ENCODE results near the gene IL1RN. TPM values are rescaled to one million over a fixed set of nuclear protein-coding genes. Genes with fewer than 3 reads are reported as not detected.

IL1RN gene
- total and polyA plus RNA-seq, 2 of the 13 experiments (the other 11 are each of a cell fraction or from before 2014, with no cell fraction given), result 21.2 to 101 TPM

DNA sequence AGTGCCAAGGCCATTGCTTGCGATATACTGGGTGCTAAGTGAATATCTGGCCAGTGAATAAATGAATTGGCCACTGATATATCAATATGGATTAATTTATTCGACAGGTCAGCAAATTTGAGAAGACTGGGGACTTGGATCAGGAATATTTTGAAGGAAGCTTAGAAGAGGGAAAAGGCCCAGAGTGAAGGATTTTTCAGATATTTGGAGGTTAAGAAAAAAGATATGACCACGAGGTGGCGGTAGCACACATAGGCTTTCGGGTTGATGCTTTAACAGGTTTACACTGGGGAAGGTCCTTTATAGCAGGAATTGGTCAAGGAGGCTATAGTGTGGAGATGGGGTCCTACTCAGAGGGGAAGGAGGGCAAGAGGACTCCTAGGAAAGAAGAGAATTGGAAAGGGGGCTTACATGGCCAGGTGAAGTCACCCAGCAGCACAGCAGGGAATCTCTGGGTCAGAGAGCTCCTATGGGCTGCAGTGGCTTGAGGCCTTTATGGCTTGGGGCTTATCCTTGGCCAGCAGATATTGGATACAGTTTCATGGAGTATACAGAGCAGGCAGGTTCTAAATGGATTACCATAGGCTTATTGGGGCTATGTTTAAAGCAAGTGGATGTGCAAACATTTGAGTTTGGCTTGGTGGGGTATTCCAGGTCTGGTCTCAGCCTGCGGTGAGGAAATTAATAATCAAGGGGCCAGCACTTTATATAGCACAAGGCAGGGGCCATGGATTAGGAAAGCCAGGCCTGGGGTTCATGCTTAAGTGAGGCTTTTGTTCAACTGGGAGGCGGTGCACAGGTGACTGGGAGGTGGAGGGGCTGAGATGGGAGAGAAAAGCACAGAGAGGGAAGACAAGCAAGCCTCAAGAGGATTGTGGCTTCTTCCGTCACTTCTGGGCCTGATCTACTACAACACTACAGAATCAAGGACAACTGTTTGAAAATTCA is 9.7 kb downstream of the IL1RN start (continued):
- 0 out of 2 replicates have a peak, but pooled peaks have one; percentile 29 for TF ChIP-seq ZNF614 (CRISPR knock-in tag; IDR thresholded peaks at IDR 0.05; ENCODE audit: borderline replicate concordance)
- no peak for TF ChIP-seq ZNF746 (CRISPR knock-in tag; IDR thresholded peaks at IDR 0.05)
- TF ChIP-seq ZNF790 (CRISPR knock-in tag; IDR thresholded peaks at IDR 0.05; ENCODE audit: borderline replicate concordance), result no peak
- 0 out of 2 replicates have a peak, but pooled peaks have one; percentile 33 for TF ChIP-seq ERF (CRISPR knock-in tag; IDR thresholded peaks at IDR 0.05)
- peak; percentile 31; the same call in 1 of the 2 replicates for TF ChIP-seq THAP11 (CRISPR knock-in tag; IDR thresholded peaks at IDR 0.05)
- TF ChIP-seq RAD21 (CRISPR knock-in tag; IDR thresholded peaks at IDR 0.05), result peak; percentile 77
- TF ChIP-seq, protein P1, sequence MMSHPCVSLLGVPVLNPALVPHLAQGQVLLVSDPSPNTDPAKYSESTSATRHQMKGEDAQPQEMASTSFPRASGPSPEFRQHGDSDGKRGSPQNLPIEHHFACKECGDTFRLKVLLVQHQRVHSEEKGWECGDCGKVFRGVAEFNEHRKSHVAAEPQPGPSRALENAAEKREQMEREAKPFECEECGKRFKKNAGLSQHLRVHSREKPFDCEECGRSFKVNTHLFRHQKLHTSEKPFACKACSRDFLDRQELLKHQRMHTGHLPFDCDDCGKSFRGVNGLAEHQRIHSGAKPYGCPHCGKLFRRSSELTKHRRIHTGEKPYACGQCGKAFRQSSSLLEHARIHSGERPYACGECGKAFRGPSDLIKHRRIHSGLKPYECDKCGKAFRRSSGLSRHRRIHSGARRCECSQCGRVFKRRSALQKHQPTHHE (CRISPR knock-in tag; IDR thresholded peaks at IDR 0.05; ENCODE audit: borderline replicate concordance), result no peak
- no peak for TF ChIP-seq NR3C1 (CRISPR knock-in tag; IDR thresholded peaks at IDR 0.05)
- TF ChIP-seq, protein P2, sequence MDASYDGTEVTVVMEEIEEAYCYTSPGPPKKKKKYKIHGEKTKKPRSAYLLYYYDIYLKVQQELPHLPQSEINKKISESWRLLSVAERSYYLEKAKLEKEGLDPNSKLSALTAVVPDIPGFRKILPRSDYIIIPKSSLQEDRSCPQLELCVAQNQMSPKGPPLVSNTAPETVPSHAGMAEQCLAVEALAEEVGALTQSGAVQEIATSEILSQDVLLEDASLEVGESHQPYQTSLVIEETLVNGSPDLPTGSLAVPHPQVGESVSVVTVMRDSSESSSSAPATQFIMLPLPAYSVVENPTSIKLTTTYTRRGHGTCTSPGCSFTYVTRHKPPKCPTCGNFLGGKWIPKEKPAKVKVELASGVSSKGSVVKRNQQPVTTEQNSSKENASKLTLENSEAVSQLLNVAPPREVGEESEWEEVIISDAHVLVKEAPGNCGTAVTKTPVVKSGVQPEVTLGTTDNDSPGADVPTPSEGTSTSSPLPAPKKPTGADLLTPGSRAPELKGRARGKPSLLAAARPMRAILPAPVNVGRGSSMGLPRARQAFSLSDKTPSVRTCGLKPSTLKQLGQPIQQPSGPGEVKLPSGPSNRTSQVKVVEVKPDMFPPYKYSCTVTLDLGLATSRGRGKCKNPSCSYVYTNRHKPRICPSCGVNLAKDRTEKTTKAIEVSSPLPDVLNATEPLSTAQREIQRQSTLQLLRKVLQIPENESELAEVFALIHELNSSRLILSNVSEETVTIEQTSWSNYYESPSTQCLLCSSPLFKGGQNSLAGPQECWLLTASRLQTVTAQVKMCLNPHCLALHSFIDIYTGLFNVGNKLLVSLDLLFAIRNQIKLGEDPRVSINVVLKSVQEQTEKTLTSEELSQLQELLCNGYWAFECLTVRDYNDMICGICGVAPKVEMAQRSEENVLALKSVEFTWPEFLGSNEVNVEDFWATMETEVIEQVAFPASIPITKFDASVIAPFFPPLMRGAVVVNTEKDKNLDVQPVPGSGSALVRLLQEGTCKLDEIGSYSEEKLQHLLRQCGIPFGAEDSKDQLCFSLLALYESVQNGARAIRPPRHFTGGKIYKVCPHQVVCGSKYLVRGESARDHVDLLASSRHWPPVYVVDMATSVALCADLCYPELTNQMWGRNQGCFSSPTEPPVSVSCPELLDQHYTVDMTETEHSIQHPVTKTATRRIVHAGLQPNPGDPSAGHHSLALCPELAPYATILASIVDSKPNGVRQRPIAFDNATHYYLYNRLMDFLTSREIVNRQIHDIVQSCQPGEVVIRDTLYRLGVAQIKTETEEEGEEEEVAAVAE (CRISPR knock-in tag; IDR thresholded peaks at IDR 0.05; ENCODE audit: borderline replicate concordance), result 0 out of 2 replicates have a peak, but pooled peaks have one; percentile 26
- TF ChIP-seq, protein P3, sequence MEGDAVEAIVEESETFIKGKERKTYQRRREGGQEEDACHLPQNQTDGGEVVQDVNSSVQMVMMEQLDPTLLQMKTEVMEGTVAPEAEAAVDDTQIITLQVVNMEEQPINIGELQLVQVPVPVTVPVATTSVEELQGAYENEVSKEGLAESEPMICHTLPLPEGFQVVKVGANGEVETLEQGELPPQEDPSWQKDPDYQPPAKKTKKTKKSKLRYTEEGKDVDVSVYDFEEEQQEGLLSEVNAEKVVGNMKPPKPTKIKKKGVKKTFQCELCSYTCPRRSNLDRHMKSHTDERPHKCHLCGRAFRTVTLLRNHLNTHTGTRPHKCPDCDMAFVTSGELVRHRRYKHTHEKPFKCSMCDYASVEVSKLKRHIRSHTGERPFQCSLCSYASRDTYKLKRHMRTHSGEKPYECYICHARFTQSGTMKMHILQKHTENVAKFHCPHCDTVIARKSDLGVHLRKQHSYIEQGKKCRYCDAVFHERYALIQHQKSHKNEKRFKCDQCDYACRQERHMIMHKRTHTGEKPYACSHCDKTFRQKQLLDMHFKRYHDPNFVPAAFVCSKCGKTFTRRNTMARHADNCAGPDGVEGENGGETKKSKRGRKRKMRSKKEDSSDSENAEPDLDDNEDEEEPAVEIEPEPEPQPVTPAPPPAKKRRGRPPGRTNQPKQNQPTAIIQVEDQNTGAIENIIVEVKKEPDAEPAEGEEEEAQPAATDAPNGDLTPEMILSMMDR (CRISPR knock-in tag; IDR thresholded peaks at IDR 0.05), result peak; percentile 88
- no peak for TF ChIP-seq FOXA1 (IDR thresholded peaks at IDR 0.05)
- TF ChIP-seq FOXA1 (CRISPR knock-in tag; IDR thresholded peaks at IDR 0.05), result 0 out of 2 replicates have a peak, but pooled peaks have one; percentile 19
- no peak for TF ChIP-seq KMT2B (CRISPR knock-in tag; IDR thresholded peaks at IDR 0.05)
- TF ChIP-seq NCOA5 (CRISPR knock-in tag; IDR thresholded peaks at IDR 0.05), result no peak
- TF ChIP-seq MAFF (IDR thresholded peaks at IDR 0.05; ENCODE audit: low read depth, low read length), result peak; percentile 93
